SU-DHL-6 (cell line): Measurements from ENCODE around the gene STRN.

ENCODE experiments used
- H2AFZ ChIP-seq: fragments of 200-600 bp; sonication (generic); 2 replicates; pipeline ENCODE4 v1.6.1; 2014; ENCODE audit warnings: low read depth, mild to moderate bottlenecking, moderate library complexity, mixed read lengths, antibody characterized with exemption, low read length; ENCODE audit not compliant: severe bottlenecking
- H3F3A ChIP-seq: fragments of 200-600 bp; shearing (Covaris generic); 2 replicates; pipeline ENCODE4 v1.6.0; 2016; ENCODE audit warnings: antibody characterized with exemption, mild to moderate bottlenecking; ENCODE audit not compliant: insufficient read depth
- H3K27ac ChIP-seq: fragments of 200-600 bp; sonication (generic); 2 replicates; pipeline ENCODE4 v1.5.1; 2016; ENCODE audit warnings: low read depth, mild to moderate bottlenecking, low read length, moderate library complexity, mixed read lengths
- H3K27me3 ChIP-seq: fragments of 200-600 bp; sonication (generic), shearing (Covaris generic); 2 replicates; pipeline ENCODE4 v1.6.0; 2014; ENCODE audit warnings: mild to moderate bottlenecking, low read length
- H3K36me3 ChIP-seq: fragments of 200-600 bp; sonication (generic); 2 replicates; pipeline ENCODE4 v1.6.1; 2014; ENCODE audit warnings: mild to moderate bottlenecking, low read length, mixed read lengths
- H3K4me2 ChIP-seq: fragments of 300-600, 200-600 bp; shearing (Covaris generic), sonication (generic); 2 replicates; pipeline ENCODE4 v1.6.0; 2014; ENCODE audit warnings: low read length, low read depth, mild to moderate bottlenecking; ENCODE audit not compliant: poor library complexity, severe bottlenecking
- H3K4me3 ChIP-seq: fragments of 200-600 bp; sonication (generic); 2 replicates; pipeline ENCODE4 v1.5.1; 2014; ENCODE audit warnings: antibody characterized with exemption, low read length, mild to moderate bottlenecking, mixed read lengths; ENCODE audit not compliant: insufficient read depth, poor library complexity, severe bottlenecking
- H3K79me2 ChIP-seq: fragments of 200-600 bp; sonication (generic); 2 replicates; pipeline ENCODE4 v1.6.1; 2014; ENCODE audit warnings: mild to moderate bottlenecking, low read length, moderate library complexity; ENCODE audit not compliant: insufficient read depth
- H3K9ac ChIP-seq: fragments of 200-600 bp; sonication (generic); 2 replicates; pipeline ENCODE4 v1.7.0; 2014; ENCODE audit warnings: mild to moderate bottlenecking, low read length
- H3K9me2 ChIP-seq: fragments of 200-600 bp; sonication (generic); replicated peaks from 2 replicates; pipeline ENCODE4 v1.6.1; 2014; ENCODE audit warnings: low read length; ENCODE audit not compliant: insufficient read depth
- H3K9me3 ChIP-seq: fragments of 200-600 bp; sonication (generic); 2 replicates; pipeline ENCODE4 v1.6.1; 2014; ENCODE audit warnings: low read length, mixed read lengths; ENCODE audit not compliant: insufficient read depth
- H4K20me1 ChIP-seq: fragments of 200-600 bp; sonication (generic); 2 replicates; pipeline ENCODE4 v1.6.1; 2014; ENCODE audit warnings: low read depth, mild to moderate bottlenecking, antibody characterized with exemption, low read length, moderate library complexity, mixed read lengths
- EZH2phosphoT487 ChIP-seq: fragments of 200-600 bp; sonication (generic), shearing (Covaris generic); conservative IDR thresholded peaks from 2 replicates; pipeline ENCODE4 v1.6.1; 2018; ENCODE audit warnings: mild to moderate bottlenecking, antibody characterized with exemption, low read length, moderate library complexity, mixed read lengths
- TF ChIP-seq, protein P1 (sequence below): fragments of 200-600 bp; sonication (generic); IDR thresholded peaks from one replicate; pipeline ENCODE4 v1.5.1; 2017; ENCODE audit warnings: antibody characterized with exemption, mild to moderate bottlenecking, low read length, moderate library complexity; ENCODE audit not compliant: insufficient read depth, poor library complexity, severe bottlenecking

Gene STRN

DNA sequence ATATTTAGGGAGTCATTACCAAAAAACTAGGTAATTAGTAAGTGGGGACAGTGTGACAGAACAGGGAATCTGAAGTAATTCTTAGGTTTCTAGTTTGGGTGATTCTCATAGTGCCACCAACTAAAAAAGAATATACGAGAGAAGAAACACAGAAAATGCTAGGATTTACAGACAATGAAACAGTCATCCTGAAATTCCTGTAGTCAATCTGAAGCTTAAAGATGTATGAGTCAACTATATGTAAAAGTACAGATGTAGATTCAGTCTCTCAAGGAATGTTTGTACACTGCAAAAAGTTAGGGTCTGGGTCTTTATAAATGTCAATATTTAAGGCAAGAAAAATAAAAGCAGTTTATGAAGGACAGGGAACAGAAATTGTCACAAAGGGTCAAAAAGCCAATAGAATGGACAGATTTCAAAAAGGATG is 107.0 kb downstream of the STRN start:
- no peaks in the 10 kb centered on the region for H3K9me3 ChIP-seq
- H3K36me3 ChIP-seq, result peaks cover 10% of the 10 kb centered on the region; the same call in 1 of the 2 replicates
- H3F3A ChIP-seq, result no peaks in the 10 kb centered on the region
- no peaks in the 10 kb centered on the region for H3K79me2 ChIP-seq
- no peaks in the 10 kb centered on the region for H3K27me3 ChIP-seq
- H2AFZ ChIP-seq, result no peak overlapping the region
- H3K27ac ChIP-seq, result no peak overlapping the region
- H3K9ac ChIP-seq, result no peak overlapping the region
- no peaks in the 10 kb centered on the region for H4K20me1 ChIP-seq
- H3K4me2 ChIP-seq, result no peak overlapping the region
- no peak for TF ChIP-seq EZH2phosphoT487
- TF ChIP-seq, protein P1, sequence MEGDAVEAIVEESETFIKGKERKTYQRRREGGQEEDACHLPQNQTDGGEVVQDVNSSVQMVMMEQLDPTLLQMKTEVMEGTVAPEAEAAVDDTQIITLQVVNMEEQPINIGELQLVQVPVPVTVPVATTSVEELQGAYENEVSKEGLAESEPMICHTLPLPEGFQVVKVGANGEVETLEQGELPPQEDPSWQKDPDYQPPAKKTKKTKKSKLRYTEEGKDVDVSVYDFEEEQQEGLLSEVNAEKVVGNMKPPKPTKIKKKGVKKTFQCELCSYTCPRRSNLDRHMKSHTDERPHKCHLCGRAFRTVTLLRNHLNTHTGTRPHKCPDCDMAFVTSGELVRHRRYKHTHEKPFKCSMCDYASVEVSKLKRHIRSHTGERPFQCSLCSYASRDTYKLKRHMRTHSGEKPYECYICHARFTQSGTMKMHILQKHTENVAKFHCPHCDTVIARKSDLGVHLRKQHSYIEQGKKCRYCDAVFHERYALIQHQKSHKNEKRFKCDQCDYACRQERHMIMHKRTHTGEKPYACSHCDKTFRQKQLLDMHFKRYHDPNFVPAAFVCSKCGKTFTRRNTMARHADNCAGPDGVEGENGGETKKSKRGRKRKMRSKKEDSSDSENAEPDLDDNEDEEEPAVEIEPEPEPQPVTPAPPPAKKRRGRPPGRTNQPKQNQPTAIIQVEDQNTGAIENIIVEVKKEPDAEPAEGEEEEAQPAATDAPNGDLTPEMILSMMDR, result no peak
- H3K4me3 ChIP-seq, result no peak overlapping the region
- H3K9me2 ChIP-seq, result no peaks in the 10 kb centered on the region

DNA sequence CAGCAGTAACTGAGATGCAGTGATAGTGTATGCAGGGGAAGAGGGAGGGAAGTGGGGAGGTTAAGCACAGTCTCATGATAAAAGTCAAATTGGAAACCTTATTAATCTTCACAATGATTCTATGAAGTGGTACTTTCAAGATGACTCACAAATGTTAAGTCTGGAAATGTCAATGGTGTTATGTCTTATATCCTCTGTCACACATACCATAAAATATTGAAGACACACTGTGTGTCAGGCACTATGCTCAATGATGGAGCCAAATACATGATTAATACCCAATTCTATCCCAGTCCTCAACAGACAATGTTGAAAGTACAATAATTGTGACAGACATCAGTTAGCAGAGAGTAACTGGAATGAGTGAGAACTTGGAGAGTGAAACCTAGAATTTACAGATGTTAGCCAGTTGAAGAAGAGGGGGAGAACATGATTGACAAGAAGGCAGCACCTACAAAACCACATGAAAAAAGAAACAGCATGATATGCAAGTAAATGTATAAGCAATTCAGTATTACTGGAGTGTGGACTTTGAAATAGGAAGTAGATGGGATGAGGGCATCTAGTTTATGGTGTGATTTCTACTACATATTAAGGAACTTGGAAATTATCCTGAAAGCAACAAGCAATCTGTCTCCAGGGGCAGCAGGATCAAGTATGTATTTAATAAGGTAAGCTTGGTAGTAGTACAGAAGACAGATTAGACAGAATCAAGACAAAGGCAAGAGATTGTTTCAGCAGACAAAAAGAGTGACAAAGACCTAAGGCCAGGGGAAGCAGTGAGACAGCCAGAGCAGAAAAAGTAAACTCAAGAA is 107.6 kb downstream of the STRN start:
- Histone ChIP-seq H3K4me3 (no peak overlapping the region), H3K9me3 (no peaks in the 10 kb centered on the region), H3K27ac (no peak overlapping the region), H3K36me3 (peaks cover 10% of the 10 kb centered on the region; the same call in 1 of the 2 replicates), H3K79me2 (no peaks in the 10 kb centered on the region), H3K9ac (no peak overlapping the region), H3K4me2 (no peak overlapping the region), H2AFZ (no peak overlapping the region), H3F3A (no peaks in the 10 kb centered on the region), H3K27me3 (no peaks in the 10 kb centered on the region), H4K20me1 (no peaks in the 10 kb centered on the region), H3K9me2 (no peaks in the 10 kb centered on the region)
- TF ChIP-seq EZH2phosphoT487, result no peak
- TF ChIP-seq, protein P1, result no peak

DNA sequence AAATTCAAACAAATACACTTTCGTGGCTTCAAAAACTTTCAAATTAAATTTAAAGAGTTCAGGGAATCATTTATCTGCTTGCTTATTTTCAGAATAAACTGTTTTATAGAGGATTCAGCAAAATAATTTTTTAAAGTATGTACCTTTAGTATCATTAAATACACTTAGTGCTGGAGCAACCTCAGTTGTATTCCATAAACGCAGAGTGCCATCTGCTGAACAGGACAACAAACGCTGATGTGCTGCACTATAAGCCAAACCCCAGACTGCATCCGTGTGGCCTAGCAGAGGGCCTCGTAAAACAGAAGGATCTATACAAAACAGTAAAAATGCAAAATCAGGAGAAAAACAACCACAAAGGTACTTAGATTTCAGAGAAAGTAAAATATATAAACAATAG is 108.6 kb downstream of the STRN start:
- TF ChIP-seq EZH2phosphoT487, result no peak
- TF ChIP-seq, protein P1, result no peak
- no peak overlapping the region for H3K9ac ChIP-seq
- no peaks in the 10 kb centered on the region for H4K20me1 ChIP-seq
- H3F3A ChIP-seq, result no peaks in the 10 kb centered on the region
- no peaks in the 10 kb centered on the region for H3K27me3 ChIP-seq
- no peaks in the 10 kb centered on the region for H3K9me3 ChIP-seq
- no peak overlapping the region for H2AFZ ChIP-seq
- H3K79me2 ChIP-seq, result no peaks in the 10 kb centered on the region
- no peaks in the 10 kb centered on the region for H3K9me2 ChIP-seq
- no peak overlapping the region for H3K4me3 ChIP-seq
- no peak overlapping the region for H3K27ac ChIP-seq
- no peak overlapping the region for H3K4me2 ChIP-seq
- peaks cover 10% of the 10 kb centered on the region; the same call in 1 of the 2 replicates for H3K36me3 ChIP-seq
